ENCODE results near the gene GAS7.

- TF ChIP-seq CTCF (IDR thresholded peaks at IDR 0.05) (no peak), POLR2A (IDR thresholded peaks at IDR 0.05) (no peak), EP300 (IDR thresholded peaks at IDR 0.05) (no peak)
Observed at GRCh38 chr17:10067446-10068143, 130.8 kb downstream of the GAS7 start.
